ENCODE results near the gene SDF4. TPM values are rescaled to one million over a fixed set of nuclear protein-coding genes. Genes with fewer than 3 reads are reported as not detected.

SDF4 gene
- total and polyA plus RNA-seq, 2 of the 13 experiments (the other 11 are each of a cell fraction or from before 2014, with no cell fraction given) = 80.8 to 107 TPM

- TF ChIP-seq PATZ1 (CRISPR knock-in tag; IDR thresholded peaks at IDR 0.05) (peak; percentile 54; the same call in 1 of the 2 replicates), ZNF44 (CRISPR knock-in tag; IDR thresholded peaks at IDR 0.05) (no peak), SAP130 (CRISPR knock-in tag; IDR thresholded peaks at IDR 0.05; ENCODE audit: low read depth) (peak; percentile 37; the same call in 1 of the 2 replicates), ZNF709 (CRISPR knock-in tag; IDR thresholded peaks at IDR 0.05) (no peak), RELA (CRISPR knock-in tag; IDR thresholded peaks at IDR 0.05) (no peak), ZNF572 (CRISPR knock-in tag; IDR thresholded peaks at IDR 0.05) (no peak), ZNF563 (CRISPR knock-in tag; IDR thresholded peaks at IDR 0.05) (no peak), ATF2 (CRISPR knock-in tag; IDR thresholded peaks at IDR 0.05) (no peak), ZNF777 (CRISPR knock-in tag; IDR thresholded peaks at IDR 0.05) (peak; percentile 32; the same call in 1 of the 2 replicates), RFX1 (IDR thresholded peaks at IDR 0.05) (peak; percentile 75), CAMTA2 (CRISPR knock-in tag; IDR thresholded peaks at IDR 0.05; ENCODE audit: borderline replicate concordance) (no peak), ZEB1 (IDR thresholded peaks at IDR 0.05; ENCODE audit: insufficient replicate concordance, low read depth) (no peak), HNF4G (IDR thresholded peaks at IDR 0.05; ENCODE audit: borderline replicate concordance, low read depth, low read length) (no peak), HNF4G (CRISPR knock-in tag; IDR thresholded peaks at IDR 0.05; ENCODE audit: borderline replicate concordance, low read depth) (no peak), ARID4A (CRISPR knock-in tag; IDR thresholded peaks at IDR 0.05; ENCODE audit: borderline replicate concordance) (peak; percentile 30; the same call in 1 of the 2 replicates), FIP1L1 (IDR thresholded peaks at IDR 0.05; ENCODE audit: borderline replicate concordance, insufficient read depth, low read depth, low read length) (no peak), ZNF280B (CRISPR knock-in tag; IDR thresholded peaks at IDR 0.05; ENCODE audit: borderline replicate concordance) (no peak), ZNF883 (CRISPR knock-in tag; IDR thresholded peaks at IDR 0.05; ENCODE audit: not compliant biosample characterization) (no peak)
Measured at GRCh38 chr1:1173793-1174415, 57.9 kb downstream of the SDF4 start, which contains the start of gene TTLL10 (continued).
